Activated CD4-positive, alpha-beta memory T cell treated with anti-CD3 and anti-CD28 coated beads for 36 hours (primary cell): ENCODE results near the gene HBS1L. TPM values are rescaled to one million over a fixed set of nuclear protein-coding genes. Genes with fewer than 3 reads are reported as not detected.
"Not testable (repeated sequence)": the region's sequence is repeated elsewhere in the genome, so short reads cannot be mapped to it uniquely, and the experiment has no call there.

ENCODE experiments used
- CTCF ChIA-PET: fragments of 350-600 bp; sonication (Branson Sonifier 250); formaldehyde crosslinking; loops from one replicate; lab custom pipeline; 2021; ENCODE audit warnings: antibody characterized with exemption, inconsistent platforms; lab: Charles Lee
- POLR2A ChIA-PET: fragments of 350-600 bp; sonication (Branson Sonifier 250); formaldehyde crosslinking; loops from one replicate; lab custom pipeline; 2021; ENCODE audit warnings: antibody characterized with exemption; lab: Charles Lee
- DNase-seq: peaks from one replicate; pipeline ENCODE4 v3.0.0-alpha.2; 2020
- H3K27ac Mint-ChIP-seq: one replicate; pipeline ENCODE4 v1.8.0; 2021; ENCODE audit warnings: mixed read lengths
- H3K27me3 Mint-ChIP-seq: one replicate; pipeline ENCODE4 v1.8.0; 2021; ENCODE audit warnings: mixed read lengths
- H3K36me3 Mint-ChIP-seq: one replicate; pipeline ENCODE4 v1.8.0; 2021; ENCODE audit warnings: mixed read lengths
- H3K4me1 Mint-ChIP-seq: one replicate; pipeline ENCODE4 v1.8.0; 2021; ENCODE audit warnings: low read depth, mixed read lengths
- H3K4me3 Mint-ChIP-seq: one replicate; pipeline ENCODE4 v1.8.0; 2021; ENCODE audit warnings: mild to moderate bottlenecking, mixed read lengths
- H3K9me3 Mint-ChIP-seq: one replicate; pipeline ENCODE4 v1.8.0; 2021; ENCODE audit warnings: mixed read lengths
- intact Hi-C: fragments of 100-400 bp; cut with micrococcal nuclease; formaldehyde crosslinking; loops from one replicate; pipeline ENCODE4 v1.15.1; 2023
- total RNA-seq, 2 experiments: library from RNA; stranded (reverse); gene quantifications; one replicate each; pipeline ENCODE4 v1.2.3, GENCODE V29; 2021

HBS1L gene
- total RNA-seq, 2 experiments from 2014 or later: 117 to 123 TPM

DNA sequence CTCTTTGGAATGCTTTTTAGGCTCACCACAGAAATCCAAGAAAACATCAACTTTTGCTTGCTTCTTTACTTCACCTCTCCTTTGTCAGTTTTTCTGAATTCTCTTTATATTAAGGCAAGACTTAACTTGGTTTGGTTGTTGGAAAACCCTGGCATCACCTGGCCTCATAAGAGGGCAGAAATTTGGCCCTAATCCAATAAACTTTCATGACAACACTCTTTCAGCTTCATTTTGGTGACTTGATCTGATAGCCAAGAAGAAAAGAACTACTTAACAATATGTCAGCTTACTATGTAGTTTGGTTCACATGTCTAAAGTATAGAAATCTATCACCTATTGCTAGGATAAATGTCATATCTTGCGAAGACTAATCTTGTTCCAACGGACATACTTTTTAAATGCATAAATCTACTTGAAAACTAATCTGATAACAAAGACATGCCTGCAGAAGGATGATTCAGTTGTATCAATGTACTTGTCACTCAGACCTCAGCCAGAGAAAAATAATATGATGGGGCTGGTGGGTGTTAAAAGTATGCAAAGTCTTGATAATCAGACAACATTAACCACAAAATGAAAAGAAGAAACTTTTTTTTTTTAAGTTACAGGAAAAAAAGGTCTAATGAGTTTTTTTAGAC, 19.3 kb upstream of the HBS1L start:
- ChIA-PET CTCF (interaction anchor here (1.9 kb wide), 1 partner anchor 13 kb away, joined by 5 read pairs; no protein-coding TSS in a partner anchor), POLR2A (interaction anchor here (0.6 to 2.4 kb wide), 2 partner anchors 11 kb away, joined by 5 read pairs; no protein-coding TSS in a partner anchor)
- intact Hi-C loops: no loop called here
- no peak overlapping the region for H3K27ac Mint-ChIP-seq
- no peaks in the 10 kb centered on the region for H3K9me3 Mint-ChIP-seq
- H3K27me3 Mint-ChIP-seq: no peaks in the 10 kb centered on the region
- H3K4me3 Mint-ChIP-seq: no peak overlapping the region
- peaks cover 7% of the 10 kb centered on the region for H3K4me1 Mint-ChIP-seq
- H3K36me3 Mint-ChIP-seq: no peaks in the 10 kb centered on the region
- DNase-seq: no peak

DNA sequence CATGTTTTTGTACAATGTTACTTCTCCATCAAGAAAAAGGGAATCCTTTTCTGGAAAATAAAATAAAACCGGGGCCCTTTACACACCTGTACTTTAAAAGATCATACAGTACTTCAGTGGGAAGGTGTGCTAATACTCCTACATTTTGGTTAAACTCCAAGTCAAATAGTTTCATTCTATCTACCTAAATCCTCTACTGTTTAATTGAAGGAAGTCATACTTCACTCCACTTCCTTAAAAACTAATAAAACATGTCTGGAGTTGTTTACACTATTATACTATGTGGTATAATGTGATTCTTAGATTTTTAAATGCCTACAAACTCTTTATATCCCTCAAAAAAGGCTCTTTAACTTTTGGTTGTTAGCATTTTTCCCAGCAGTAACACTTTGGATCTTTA, 18.6 kb upstream of the HBS1L start:
- no peaks in the 10 kb centered on the region for H3K36me3 Mint-ChIP-seq
- no peak overlapping the region for H3K4me3 Mint-ChIP-seq
- H3K9me3 Mint-ChIP-seq: no peaks in the 10 kb centered on the region
- no peaks in the 10 kb centered on the region for H3K27me3 Mint-ChIP-seq
- peaks cover 7% of the 10 kb centered on the region for H3K4me1 Mint-ChIP-seq
- ChIA-PET CTCF (no interaction called here), POLR2A (interaction anchor here (2.4 kb wide), 1 partner anchor 12 kb away, joined by 5 read pairs; no protein-coding TSS in a partner anchor)
- no peak for DNase-seq
- intact Hi-C loops: no loop called here
- no peak overlapping the region for H3K27ac Mint-ChIP-seq

DNA sequence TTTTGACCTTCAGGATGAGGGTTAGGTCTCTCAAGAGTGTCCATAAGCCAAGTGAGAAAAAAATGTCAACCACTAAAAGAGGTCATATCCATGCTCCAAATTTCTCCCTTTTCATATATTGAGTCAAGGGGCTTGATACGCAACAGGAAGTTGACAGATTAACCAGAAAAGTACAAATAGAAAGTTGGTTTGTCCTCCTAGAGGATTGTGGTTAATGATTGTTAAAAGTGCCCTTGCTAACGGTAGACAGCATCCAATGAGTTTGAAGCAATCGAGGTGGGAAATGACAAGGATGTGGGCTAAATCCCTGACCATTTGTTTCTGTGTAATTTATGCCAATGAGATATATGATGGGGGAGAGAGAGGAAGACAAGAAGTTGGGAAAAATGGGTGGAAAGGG, 18.1 kb upstream of the HBS1L start:
- peaks cover 7% of the 10 kb centered on the region for H3K4me1 Mint-ChIP-seq
- POLR2A ChIA-PET: interaction anchor here (2.4 kb wide), 1 partner anchor 12 kb away, joined by 5 read pairs; no protein-coding TSS in a partner anchor
- no peaks in the 10 kb centered on the region for H3K27me3 Mint-ChIP-seq

DNA sequence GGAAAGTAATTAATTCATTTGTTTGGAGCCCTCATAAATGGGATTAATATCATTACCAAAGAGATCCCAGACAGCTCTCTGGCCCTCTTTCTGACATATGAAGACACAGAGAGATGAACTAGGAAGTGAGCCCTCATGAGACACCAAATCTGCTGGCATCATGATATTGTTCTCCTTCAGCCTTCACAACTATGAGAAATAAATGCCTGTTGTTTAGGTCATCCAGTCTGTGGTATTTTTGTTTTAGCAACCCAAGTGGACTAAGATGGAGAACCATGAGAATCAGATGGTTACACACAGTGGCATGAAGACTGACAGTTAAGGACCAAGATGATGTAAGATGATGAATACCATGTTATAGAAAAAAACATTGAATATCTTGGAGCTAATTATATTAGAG, 16.9 kb upstream of the HBS1L start:
- peaks cover 15% of the 10 kb centered on the region for H3K4me1 Mint-ChIP-seq
- intact Hi-C loops: no loop called here
- ChIA-PET POLR2A (no interaction called here), CTCF (interaction anchor here (1.4 kb wide), 1 partner anchor 67 kb away, joined by 3 read pairs; no protein-coding TSS in a partner anchor)
- no peak overlapping the region for H3K27ac Mint-ChIP-seq
- no peak overlapping the region for H3K4me3 Mint-ChIP-seq
- no peak for DNase-seq
- H3K9me3 Mint-ChIP-seq: no peaks in the 10 kb centered on the region
- H3K36me3 Mint-ChIP-seq: no peaks in the 10 kb centered on the region
- no peaks in the 10 kb centered on the region for H3K27me3 Mint-ChIP-seq

More for the DNA sequence above, 18.1 kb upstream of the HBS1L start:
- CTCF ChIA-PET: no interaction called here
- no peak for DNase-seq
- Mint-ChIP-seq H3K27ac (no peak overlapping the region), H3K36me3 (no peaks in the 10 kb centered on the region), H3K4me3 (no peak overlapping the region), H3K9me3 (no peaks in the 10 kb centered on the region)
- intact Hi-C loops: no loop called here

DNA sequence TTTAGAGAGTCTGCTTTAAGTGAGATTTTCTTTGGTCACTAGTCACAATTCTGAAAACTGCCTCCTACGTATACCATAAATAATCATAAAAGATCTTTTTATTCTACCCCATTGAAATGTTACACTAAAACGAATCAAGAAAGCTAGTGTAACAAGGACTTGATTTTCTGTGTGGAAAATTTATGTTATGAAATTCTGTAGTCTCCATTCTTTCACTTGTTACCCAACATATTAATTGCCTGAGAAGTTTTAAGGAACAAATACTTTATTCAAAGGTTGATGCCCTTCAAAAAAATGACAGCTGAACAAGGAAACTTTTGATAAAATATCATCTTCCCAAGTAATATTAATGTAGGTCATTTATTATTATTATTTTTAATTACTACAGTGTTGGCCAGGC, 13.3 kb upstream of the HBS1L start:
- Mint-ChIP-seq H3K9me3 (no peaks in the 10 kb centered on the region), H3K4me3 (no peak overlapping the region), H3K27ac (no peak overlapping the region), H3K27me3 (no peaks in the 10 kb centered on the region), H3K36me3 (no peaks in the 10 kb centered on the region), H3K4me1 (peaks cover 9% of the 10 kb centered on the region)
- no peak for DNase-seq
- ChIA-PET POLR2A (no interaction called here), CTCF (no interaction called here)
- intact Hi-C loops: no loop called here

DNA sequence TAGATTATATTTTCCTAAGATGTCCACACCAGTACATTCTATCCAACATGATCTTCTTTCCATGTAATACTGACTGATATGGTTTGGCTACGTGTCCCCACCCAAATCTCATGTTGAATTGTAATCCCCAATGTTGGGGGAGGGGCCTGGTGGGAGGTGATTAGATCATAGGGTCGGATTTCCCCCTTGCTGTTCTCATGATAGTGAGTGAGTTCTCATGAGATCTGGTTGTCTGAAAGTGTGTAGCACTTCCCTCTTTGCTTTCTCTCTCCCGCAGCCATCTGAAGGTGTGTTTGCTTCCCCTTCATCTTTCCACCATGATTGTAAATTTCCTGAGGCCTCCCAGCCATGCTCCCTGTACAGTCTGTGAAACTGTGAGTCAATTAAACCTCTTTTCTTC, 12.2 kb upstream of the HBS1L start:
- Mint-ChIP-seq H3K27me3 (no peaks in the 10 kb centered on the region), H3K4me3 (no peak overlapping the region), H3K4me1 (peaks cover 9% of the 10 kb centered on the region), H3K27ac (no peak overlapping the region), H3K9me3 (no peaks in the 10 kb centered on the region), H3K36me3 (no peaks in the 10 kb centered on the region)
- POLR2A ChIA-PET: no interaction called here
- DNase-seq: peak; percentile 32
- CTCF ChIA-PET: no interaction called here
- intact Hi-C loops: no loop called here

DNA sequence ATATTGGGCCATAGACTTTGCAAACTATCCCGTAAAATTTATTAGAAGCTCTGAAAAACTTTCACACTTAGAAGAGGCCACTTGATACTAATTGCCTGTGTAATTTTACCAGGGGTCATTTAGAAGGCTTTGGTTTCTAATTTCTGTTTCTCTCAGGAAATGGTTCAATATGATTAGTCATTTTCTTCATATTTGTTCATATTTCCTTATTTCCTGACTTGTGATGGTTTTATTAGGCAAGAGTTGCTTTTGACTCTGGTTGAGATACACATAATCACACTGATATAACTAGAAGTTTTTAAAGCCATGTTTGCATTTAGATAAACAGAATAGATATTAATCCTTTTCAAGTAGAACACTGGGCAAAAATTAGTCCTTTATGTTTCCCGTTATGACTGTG, 11.8 kb upstream of the HBS1L start:
- Mint-ChIP-seq H3K36me3 (no peaks in the 10 kb centered on the region), H3K4me3 (no peak overlapping the region), H3K9me3 (no peaks in the 10 kb centered on the region), H3K27me3 (no peaks in the 10 kb centered on the region), H3K27ac (no peak overlapping the region), H3K4me1 (peaks cover 9% of the 10 kb centered on the region)
- ChIA-PET CTCF (no interaction called here), POLR2A (no interaction called here)
- DNase-seq: no peak
- intact Hi-C loops: no loop called here

DNA sequence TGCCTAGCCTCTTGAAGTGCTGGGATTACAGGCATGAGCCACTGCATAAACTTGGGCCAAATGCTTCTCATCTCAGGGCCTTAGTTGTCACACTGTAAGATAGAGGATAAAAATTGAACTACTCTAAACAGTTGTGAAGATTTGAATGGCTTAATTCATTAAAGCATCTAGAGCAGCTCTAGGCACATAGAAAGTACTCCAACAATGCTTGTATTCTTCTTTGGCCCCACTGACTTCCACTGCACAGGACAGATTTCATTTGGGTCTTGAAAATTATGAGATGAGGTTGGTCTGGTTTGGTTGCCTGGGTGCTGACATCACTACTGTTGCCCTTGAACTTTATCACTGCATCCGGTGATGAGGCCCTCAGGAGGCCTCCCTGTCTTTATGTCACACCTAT, 10.0 kb upstream of the HBS1L start:
- peaks cover 9% of the 10 kb centered on the region for H3K4me1 Mint-ChIP-seq
- no peak for DNase-seq
- POLR2A ChIA-PET: no interaction called here
- no peaks in the 10 kb centered on the region for H3K36me3 Mint-ChIP-seq
- H3K27ac Mint-ChIP-seq: no peak overlapping the region
- intact Hi-C loops: no loop called here
- CTCF ChIA-PET: interaction anchor here (1.7 kb wide), 1 partner anchor 10 kb away, joined by 5 read pairs; the partner anchor contains the start of gene HBS1L
- no peak overlapping the region for H3K4me3 Mint-ChIP-seq
- no peaks in the 10 kb centered on the region for H3K27me3 Mint-ChIP-seq
- no peaks in the 10 kb centered on the region for H3K9me3 Mint-ChIP-seq

DNA sequence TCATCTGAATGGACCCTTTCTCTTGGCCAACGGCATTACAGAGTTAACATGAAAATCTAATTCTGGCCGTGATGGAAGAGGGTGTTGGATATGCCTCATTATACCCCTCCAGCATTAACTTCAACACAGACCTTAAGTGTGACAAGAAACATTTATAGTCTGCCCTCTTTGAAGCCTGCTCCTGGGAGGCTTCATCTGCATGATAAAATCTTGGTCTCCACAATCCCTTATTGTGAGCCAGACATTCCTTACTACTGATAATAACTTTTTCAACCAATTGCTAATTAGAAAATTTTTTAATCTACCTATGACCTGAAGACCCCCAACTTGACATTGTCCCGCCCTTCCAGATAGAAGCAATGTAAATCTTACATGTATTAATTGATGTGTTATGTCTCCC, 9.3 kb upstream of the HBS1L start:
- ChIA-PET CTCF (interaction anchor here (1.7 kb wide), 1 partner anchor 9 kb away, joined by 5 read pairs; the partner anchor contains the start of gene HBS1L), POLR2A (interaction anchor here (1.3 kb wide), 1 partner anchor 9 kb away, joined by 3 read pairs; no protein-coding TSS in a partner anchor)
- intact Hi-C loops: no loop called here

DNA sequence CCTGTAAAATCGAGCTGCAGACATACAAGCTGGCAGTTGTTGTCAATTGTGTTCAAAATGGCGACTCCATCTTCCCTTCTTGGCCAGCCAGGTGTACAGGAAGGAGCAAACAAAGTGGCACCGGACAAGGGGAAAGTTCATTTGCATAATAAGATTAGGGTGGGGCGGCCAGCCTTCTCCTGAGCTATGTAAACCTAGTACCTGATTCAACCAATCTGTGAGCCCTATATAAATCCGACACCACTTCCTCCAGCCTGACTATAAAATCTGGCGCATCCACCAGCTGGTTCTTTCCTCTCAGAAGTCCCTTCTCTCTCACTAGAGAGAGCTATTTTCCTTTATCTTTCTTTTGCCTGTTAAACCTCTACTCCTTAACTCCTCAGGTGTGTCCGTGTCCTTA, 8.1 kb upstream of the HBS1L start:
- CTCF ChIA-PET: interaction anchor here (1.1 kb wide), 1 partner anchor 362 kb away, joined by 3 read pairs; no protein-coding TSS in a partner anchor
- H3K4me1 Mint-ChIP-seq: peaks cover 9% of the 10 kb centered on the region
- intact Hi-C loops: no loop called here

More for the DNA sequence above, 9.3 kb upstream of the HBS1L start:
- Mint-ChIP-seq H3K9me3 (no peaks in the 10 kb centered on the region), H3K36me3 (no peaks in the 10 kb centered on the region), H3K4me3 (no peak overlapping the region), H3K4me1 (peaks cover 9% of the 10 kb centered on the region), H3K27ac (no peak overlapping the region), H3K27me3 (no peaks in the 10 kb centered on the region)
- DNase-seq: no peak

DNA sequence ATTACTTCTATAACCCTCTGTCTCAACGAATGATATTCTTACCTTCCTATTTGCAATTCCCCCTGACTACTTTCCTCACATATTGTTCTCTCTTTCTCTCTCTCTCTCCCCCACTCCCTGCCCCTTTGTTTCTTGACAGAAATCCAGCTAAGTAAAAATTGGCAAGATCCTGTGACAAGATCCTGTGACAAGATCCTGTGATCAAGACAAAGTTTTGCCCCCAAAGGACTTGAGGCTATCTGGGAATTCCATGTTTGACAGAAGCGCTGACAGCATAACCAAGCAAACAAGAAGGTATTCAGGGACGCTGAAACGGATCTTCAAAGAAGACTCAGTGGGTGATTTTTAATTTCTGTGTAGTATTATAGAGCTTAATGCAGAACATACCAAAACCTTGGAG, 5.5 kb upstream of the HBS1L start:
- intact Hi-C loops: no loop called here
- H3K27me3 Mint-ChIP-seq: no peaks in the 10 kb centered on the region
- DNase-seq: no peak
- no peaks in the 10 kb centered on the region for H3K9me3 Mint-ChIP-seq
- no peak overlapping the region for H3K4me3 Mint-ChIP-seq
- H3K4me1 Mint-ChIP-seq: peaks cover 4% of the 10 kb centered on the region
- no peak overlapping the region for H3K27ac Mint-ChIP-seq
- no peaks in the 10 kb centered on the region for H3K36me3 Mint-ChIP-seq
- CTCF ChIA-PET: no interaction called here
- POLR2A ChIA-PET: no interaction called here

More for the DNA sequence above, 8.1 kb upstream of the HBS1L start:
- Mint-ChIP-seq H3K36me3 (no peaks in the 10 kb centered on the region), H3K4me3 (no peak overlapping the region), H3K27me3 (no peaks in the 10 kb centered on the region), H3K9me3 (no peaks in the 10 kb centered on the region), H3K27ac (no peak overlapping the region)
- DNase-seq: no peak
- POLR2A ChIA-PET: interaction anchor here (1.1 to 1.3 kb wide), 2 partner anchors 8 to 74 kb away, joined by 3 read pairs; no protein-coding TSS in a partner anchor

DNA sequence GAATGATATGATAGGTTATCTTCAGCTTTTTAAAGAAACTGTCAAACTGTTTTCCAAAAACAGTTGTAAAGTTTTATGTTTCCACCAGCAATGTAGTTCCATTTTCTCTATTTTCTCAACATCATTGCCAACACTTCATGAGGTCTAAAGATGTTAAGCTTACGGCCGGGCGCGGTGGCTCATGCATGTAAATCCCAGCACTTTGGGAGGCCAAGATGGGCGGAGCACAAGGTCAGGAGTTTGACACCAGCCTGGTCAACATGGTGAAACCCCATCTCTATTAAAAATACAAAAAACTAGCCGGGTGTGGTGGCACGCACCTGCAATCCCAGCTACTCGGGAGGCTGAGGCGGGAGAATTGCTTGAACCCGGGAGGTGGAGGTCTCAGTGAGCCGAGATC, 3.7 kb upstream of the HBS1L start:
- H3K36me3 Mint-ChIP-seq, H3K27ac Mint-ChIP-seq, DNase-seq, H3K27me3 Mint-ChIP-seq, H3K9me3 Mint-ChIP-seq, H3K4me3 Mint-ChIP-seq, POLR2A ChIA-PET: not testable (repeated sequence)
- H3K4me1 Mint-ChIP-seq: peaks cover 12% of the 10 kb centered on the region
- intact Hi-C loops: loop anchor here (10.0 kb wide), 1 partner anchor 1227 kb away; the partner anchor contains the start of gene BCLAF1
- CTCF ChIA-PET: interaction anchor here (1.6 kb wide), 1 partner anchor 126 kb away, joined by 4 read pairs; no protein-coding TSS in a partner anchor
